GM12878 (cell line): ENCODE measurements around the gene AVL9. TPM values are rescaled to one million over a fixed set of nuclear protein-coding genes. Genes with fewer than 3 reads are reported as not detected.

Source experiments
- ATAC-seq: fragments of 200-7000 bp; cut with Tn5 transposase; 3 replicates; pipeline ENCODE4 v1.9.1; 2020; ENCODE audit warnings: mild to moderate bottlenecking, moderate library complexity
- BruUV-seq: library from RNA; stranded (reverse); fragments of 400-500 nt; replicated peaks from 2 replicates; lab custom pipeline; 2021; lab: Mats Ljungman, UMichigan
- CTCF ChIA-PET: fragments of 300-600 bp; sonication (Branson Sonifier 250); formaldehyde crosslinking; extraction: SDS; loops from one replicate; lab custom pipeline; 2021; ENCODE audit warnings: inconsistent platforms; lab: Yijun Ruan, JAX
- POLR2A ChIA-PET: fragments of 350-600 bp; formaldehyde crosslinking; extraction: SDS; loops from one replicate; lab custom pipeline; 2021; ENCODE audit warnings: inconsistent platforms; lab: Charles Lee
- RAD21 ChIA-PET: fragments of 300-600 bp; sonication (Branson Sonifier 250); formaldehyde crosslinking; loops from one replicate; lab custom pipeline; 2023; ENCODE audit warnings: antibody characterized with exemption; ENCODE audit not compliant: unreplicated experiment; lab: Charles Lee
- SMC1A ChIA-PET: fragments of 300-600 bp; sonication (Branson Sonifier 250); formaldehyde crosslinking; loops from one replicate; lab custom pipeline; 2023; ENCODE audit not compliant: unreplicated experiment, uncharacterized antibody; lab: Charles Lee
- DNase-seq: peaks from one replicate; pipeline ENCODE4 v3.0.0-alpha.2; 2011; ENCODE audit warnings: low read depth, low spot score
- FAIRE-seq: peaks from 3 replicates; lab custom pipeline; 2011; peaks lifted over from hg19 to GRCh38; lab: Jason Lieb, UNC
- H2AFZ ChIP-seq: 2 replicates; pipeline ENCODE4 v1.6.0; 2011; ENCODE audit warnings: low read depth, low read length, control low read depth; ENCODE audit not compliant: control insufficient read depth
- H3K27ac ChIP-seq: 2 replicates; pipeline ENCODE4 v1.5.1; 2011; ENCODE audit warnings: control low read depth; ENCODE audit not compliant: control insufficient read depth, insufficient read depth
- H3K27me3 ChIP-seq, 2 experiments: replicated peaks in 1 of 2; 2 replicates each; pipeline versions ENCODE4 v1.6.0 to v1.6.1; 2011; ENCODE audit warnings: low read length in 1 of 2; ENCODE audit not compliant: control insufficient read depth in 2 of 2, insufficient read depth in 2 of 2
- H3K36me3 ChIP-seq, 2 experiments: 2 replicates each; pipeline ENCODE4 v1.5.1; 2011; ENCODE audit warnings: low read length in 1 of 2; ENCODE audit not compliant: control insufficient read depth in 2 of 2, insufficient read depth in 2 of 2
- H3K4me1 ChIP-seq: 2 replicates; pipeline ENCODE4 v1.6.1; 2011; ENCODE audit warnings: mild to moderate bottlenecking, low read length, moderate library complexity, mixed read lengths; ENCODE audit not compliant: control insufficient read depth, insufficient read depth
- H3K4me2 ChIP-seq: 2 replicates; pipeline ENCODE4 v1.6.0; 2011; ENCODE audit warnings: control low read depth; ENCODE audit not compliant: control insufficient read depth, insufficient read depth
- H3K4me3 ChIP-seq: fragments of 200-600 bp; sonication (generic); 2 replicates; pipeline ENCODE4 v1.5.1; 2016
- H3K79me2 ChIP-seq: 2 replicates; pipeline ENCODE4 v1.6.0; 2011; ENCODE audit warnings: low read length; ENCODE audit not compliant: control insufficient read depth, insufficient read depth
- H3K9ac ChIP-seq: 2 replicates; pipeline ENCODE4 v1.8.0; 2011; ENCODE audit warnings: low read length, control low read depth, mixed read lengths; ENCODE audit not compliant: control insufficient read depth, insufficient read depth
- H3K9me3 ChIP-seq: replicated peaks from 3 replicates; pipeline ENCODE4 v1.5.1; 2011; ENCODE audit warnings: mild to moderate bottlenecking, low read length; ENCODE audit not compliant: control insufficient read depth, insufficient read depth
- H4K20me1 ChIP-seq: 2 replicates; pipeline ENCODE4 v1.6.0; 2011; ENCODE audit not compliant: control insufficient read depth, insufficient read depth
- CBFB ChIP-seq: IDR thresholded peaks from 2 replicates; pipeline ENCODE4 v1.6.1; 2016; ENCODE audit warnings: antibody characterized with exemption, low read depth
- CHD4 ChIP-seq: fragments of 200-600 bp; sonication (generic); IDR thresholded peaks from 2 replicates; pipeline ENCODE4 v1.6.1; 2016; ENCODE audit warnings: mild to moderate bottlenecking
- HDAC6 ChIP-seq: fragments of 200-600 bp; sonication (generic); IDR thresholded peaks from one replicate; pipeline ENCODE4 v1.8.0; 2017; ENCODE audit warnings: antibody characterized with exemption; ENCODE audit not compliant: unreplicated experiment
- RFX5 ChIP-seq: IDR thresholded peaks from 2 replicates; pipeline ENCODE4 v1.6.1; 2011; ENCODE audit warnings: low read depth, low read length, improper control_type of control experiment
- SIX5 ChIP-seq: IDR thresholded peaks from 2 replicates; pipeline ENCODE4 v1.6.1; 2011; ENCODE audit warnings: mild to moderate bottlenecking, low read depth, low read length, moderate library complexity; ENCODE audit not compliant: severe bottlenecking
- SMARCA5 ChIP-seq: fragments of 450-650 bp; IDR thresholded peaks from 2 replicates; pipeline ENCODE4 v1.6.1; 2017; ENCODE audit warnings: mild to moderate bottlenecking
- YY1 ChIP-seq: IDR thresholded peaks from 2 replicates; pipeline ENCODE4 v1.6.1; 2011; ENCODE audit warnings: low read depth, mild to moderate bottlenecking, low read length
- ZNF384 ChIP-seq: IDR thresholded peaks from 2 replicates; pipeline ENCODE4 v1.6.1; 2012; ENCODE audit warnings: low read depth, mild to moderate bottlenecking, low read length, improper control_type of control experiment, borderline replicate concordance
- WGBS: methylation state at CpG from one replicate; pipeline ENCODE4 v1.1.6; 2016; ENCODE audit warnings: low lambda C conversion rate; ENCODE audit not compliant: insufficient replicate concordance, insufficient coverage; ENCODE audit errors: missing lambda C conversion rate; 5-methylcytosine and 5-hydroxymethylcytosine counted together
- in situ Hi-C: fragments of 300-500 bp; cut with MboI; formaldehyde crosslinking; loops from 9 replicates; pipeline ENCODE4 v1.14.3; 2018; ENCODE audit warnings: mixed read lengths
- intact Hi-C: fragments of 100-400 bp; cut with micrococcal nuclease; formaldehyde crosslinking; loops from one replicate; pipeline ENCODE4 v1.14.2; 2022; ENCODE audit not compliant: unreplicated experiment
- polyA plus RNA-seq, 11 experiments: library from polyadenylated mRNA; depleted of rRNA in 4 of 11; unstranded in 6 of 11; stranded (reverse) in 5 of 11; fragments of >200 nt; fragmentation: Nextera tagmentation in 4 of 11; fragmentation: Illumina TruSeq in 1 of 11; extraction: Ambion mirVana in 4 of 11; extraction: Trizol in 1 of 11; gene quantifications; 1 replicate in 1 of 11; 2 replicates in 10 of 11; pipeline versions ENCODE4 v1.2.1 to v1.2.3, GENCODE V29; 2011 to 2016; ENCODE audit warnings: inconsistent platforms in 2 of 11, missing spikeins in 2 of 11, low read depth in 1 of 11
- total RNA-seq, 4 experiments: library from RNA; depleted of rRNA in 3 of 4; stranded (reverse); fragments of >200 nt in 3 of 4; fragmentation: Illumina TruSeq in 1 of 4; extraction: Trizol in 1 of 4; gene quantifications; 2 replicates each; pipeline versions ENCODE4 v1.2.1 to v1.2.3, GENCODE V29; 2013 to 2021
- TF ChIP-seq, protein P1 (sequence below): fragments of 450-650 bp; IDR thresholded peaks from 2 replicates; pipeline ENCODE4 v1.6.1; 2018; ENCODE audit warnings: borderline replicate concordance, mild to moderate bottlenecking; ENCODE audit not compliant: partially characterized antibody
- TF ChIP-seq, protein P2 (sequence below): IDR thresholded peaks from 2 replicates; pipeline ENCODE4 v1.6.1; 2012; ENCODE audit warnings: low read depth, low read length, improper control_type of control experiment
- TF ChIP-seq, protein P3 (sequence below): IDR thresholded peaks from 2 replicates; pipeline ENCODE4 v1.6.1; 2011; ENCODE audit warnings: low read depth, low read length, improper control_type of control experiment, borderline replicate concordance
- TF ChIP-seq, protein P4 (sequence below): IDR thresholded peaks from 2 replicates; pipeline ENCODE4 v1.6.1; 2012; ENCODE audit warnings: low read depth, low read length, improper control_type of control experiment

AVL9 gene
- total and polyA plus RNA-seq, 10 of the 15 experiments (the other 5 are each of a cell fraction or from before 2014, with no cell fraction given): 4.5 to 41.6 (median 20.1) TPM

DNA sequence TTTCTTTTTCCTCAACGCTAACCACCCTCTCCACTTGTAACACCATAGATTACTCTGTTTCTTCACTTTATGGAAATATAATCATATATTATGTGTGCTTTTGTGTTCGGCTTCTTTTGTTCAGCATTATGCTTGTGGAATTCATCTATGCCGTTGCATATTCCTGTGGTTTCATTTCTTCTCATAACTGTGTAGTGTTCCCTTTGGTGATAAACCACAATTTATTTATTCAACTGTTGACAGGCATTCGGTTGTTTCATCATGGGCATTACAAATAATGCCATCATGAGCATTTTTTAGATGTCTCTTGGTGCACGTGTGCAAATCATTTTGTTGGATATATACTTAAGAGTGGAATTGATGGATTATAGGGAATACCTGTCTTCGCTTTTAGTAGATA is 12.1 kb downstream of the AVL9 start:
- no peak overlapping the region for H2AFZ ChIP-seq
- H3K9ac ChIP-seq: no peak overlapping the region
- in situ Hi-C loops: no loop called here
- H3K36me3 ChIP-seq: peaks cover 0 to 8% of the 10 kb centered on the region in 2 experiments; a peak in 3 of 4 replicates
- peaks cover 71% of the 10 kb centered on the region for H3K79me2 ChIP-seq
- ChIA-PET RAD21 (no interaction called here), POLR2A (interaction anchor here (1.6 kb wide), 1 partner anchor 12 kb away, joined by 6 read pairs; the partner anchor contains the start of gene AVL9), CTCF (no interaction called here), SMC1A (interaction anchor here (0.8 to 1.3 kb wide), 2 partner anchors 9 to 11 kb away, joined by 4 to 5 read pairs; no protein-coding TSS in a partner anchor)
- FAIRE-seq (no peak), DNase-seq (no peak), ATAC-seq (no peak)
- no peak overlapping the region for H3K4me2 ChIP-seq
- H3K4me3 ChIP-seq: no peak overlapping the region
- peaks cover 10% of the 10 kb centered on the region; the same call in 1 of the 2 replicates for H3K4me1 ChIP-seq
- BruUV-seq: no TSS peak
- H3K9me3 ChIP-seq: peaks cover 2% of the 10 kb centered on the region; the same call in 1 of the 3 replicates
- H4K20me1 ChIP-seq: no peaks in the 10 kb centered on the region
- intact Hi-C loops: no loop called here
- H3K27ac ChIP-seq: no peak overlapping the region
- TF ChIP-seq ZNF384 (no peak), SIX5 (no peak)
- 90% methylated on average over 6 of the region's 6 CpGs for WGBS
- H3K27me3 ChIP-seq: no peaks in the 10 kb centered on the region

DNA sequence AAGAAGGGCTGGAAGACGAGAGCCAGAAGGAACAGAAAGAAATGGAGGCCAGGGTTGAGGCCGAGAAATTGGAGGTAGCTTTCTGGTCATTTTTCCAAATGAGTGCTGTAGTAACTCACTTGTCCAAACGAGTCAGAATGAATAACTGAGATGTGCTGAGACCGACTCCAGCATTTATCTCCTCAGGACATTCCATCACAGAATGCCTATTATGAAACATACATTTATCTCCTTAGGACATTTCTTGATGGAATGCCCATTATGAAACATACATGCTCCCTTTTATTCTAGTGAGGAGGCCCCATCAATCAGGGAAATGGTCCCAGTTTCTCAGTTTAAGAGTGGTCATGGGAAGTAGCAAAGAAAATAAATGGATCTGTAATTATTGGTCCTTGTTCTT is 16.5 kb downstream of the AVL9 start:
- Histone ChIP-seq H3K79me2 (peaks cover 43% of the 10 kb centered on the region), H4K20me1 (no peaks in the 10 kb centered on the region), H3K9me3 (peaks cover 2% of the 10 kb centered on the region; the same call in 1 of the 3 replicates), H3K4me1 (peaks cover 20% of the 10 kb centered on the region), H3K36me3 (peaks cover 0 to 8% of the 10 kb centered on the region in 2 experiments; a peak in 3 of 4 replicates), H3K4me2 (no peak overlapping the region), H2AFZ (no peak overlapping the region), H3K4me3 (no peak overlapping the region), H3K27me3 (no peaks in the 10 kb centered on the region), H3K27ac (no peak overlapping the region), H3K9ac (no peak overlapping the region)
- 97% methylated on average over 4 of the region's 4 CpGs for WGBS
- no TSS peak for BruUV-seq
- FAIRE-seq: no peak
- intact Hi-C loops (no loop called here), in situ Hi-C loops (no loop called here)
- DNase-seq: no peak
- no peak for ATAC-seq
- POLR2A ChIA-PET: no interaction called here
- SMC1A ChIA-PET: interaction anchor here (1.3 to 1.9 kb wide), 2 partner anchors 10 to 15 kb away, joined by 5 to 7 read pairs; no protein-coding TSS in a partner anchor
- RAD21 ChIA-PET: no interaction called here
- CTCF ChIA-PET: no interaction called here
- TF ChIP-seq, protein P1, sequence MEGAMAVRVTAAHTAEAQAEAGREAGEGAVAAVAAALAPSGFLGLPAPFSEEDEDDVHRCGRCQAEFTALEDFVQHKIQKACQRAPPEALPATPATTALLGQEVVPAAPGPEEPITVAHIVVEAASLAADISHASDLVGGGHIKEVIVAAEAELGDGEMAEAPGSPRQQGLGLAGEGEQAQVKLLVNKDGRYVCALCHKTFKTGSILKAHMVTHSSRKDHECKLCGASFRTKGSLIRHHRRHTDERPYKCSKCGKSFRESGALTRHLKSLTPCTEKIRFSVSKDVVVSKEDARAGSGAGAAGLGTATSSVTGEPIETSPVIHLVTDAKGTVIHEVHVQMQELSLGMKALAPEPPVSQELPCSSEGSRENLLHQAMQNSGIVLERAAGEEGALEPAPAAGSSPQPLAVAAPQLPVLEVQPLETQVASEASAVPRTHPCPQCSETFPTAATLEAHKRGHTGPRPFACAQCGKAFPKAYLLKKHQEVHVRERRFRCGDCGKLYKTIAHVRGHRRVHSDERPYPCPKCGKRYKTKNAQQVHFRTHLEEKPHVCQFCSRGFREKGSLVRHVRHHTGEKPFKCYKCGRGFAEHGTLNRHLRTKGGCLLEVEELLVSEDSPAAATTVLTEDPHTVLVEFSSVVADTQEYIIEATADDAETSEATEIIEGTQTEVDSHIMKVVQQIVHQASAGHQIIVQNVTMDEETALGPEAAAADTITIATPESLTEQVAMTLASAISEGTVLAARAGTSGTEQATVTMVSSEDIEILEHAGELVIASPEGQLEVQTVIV: no peak
- no peak for TF ChIP-seq CBFB
- TF ChIP-seq, protein P2, sequence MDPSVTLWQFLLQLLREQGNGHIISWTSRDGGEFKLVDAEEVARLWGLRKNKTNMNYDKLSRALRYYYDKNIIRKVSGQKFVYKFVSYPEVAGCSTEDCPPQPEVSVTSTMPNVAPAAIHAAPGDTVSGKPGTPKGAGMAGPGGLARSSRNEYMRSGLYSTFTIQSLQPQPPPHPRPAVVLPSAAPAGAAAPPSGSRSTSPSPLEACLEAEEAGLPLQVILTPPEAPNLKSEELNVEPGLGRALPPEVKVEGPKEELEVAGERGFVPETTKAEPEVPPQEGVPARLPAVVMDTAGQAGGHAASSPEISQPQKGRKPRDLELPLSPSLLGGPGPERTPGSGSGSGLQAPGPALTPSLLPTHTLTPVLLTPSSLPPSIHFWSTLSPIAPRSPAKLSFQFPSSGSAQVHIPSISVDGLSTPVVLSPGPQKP: no peak
- TF ChIP-seq SMARCA5: no peak
- TF ChIP-seq RFX5: no peak
- no peak for TF ChIP-seq HDAC6
- TF ChIP-seq YY1: no peak
- no peak for TF ChIP-seq CHD4
- TF ChIP-seq, protein P3, sequence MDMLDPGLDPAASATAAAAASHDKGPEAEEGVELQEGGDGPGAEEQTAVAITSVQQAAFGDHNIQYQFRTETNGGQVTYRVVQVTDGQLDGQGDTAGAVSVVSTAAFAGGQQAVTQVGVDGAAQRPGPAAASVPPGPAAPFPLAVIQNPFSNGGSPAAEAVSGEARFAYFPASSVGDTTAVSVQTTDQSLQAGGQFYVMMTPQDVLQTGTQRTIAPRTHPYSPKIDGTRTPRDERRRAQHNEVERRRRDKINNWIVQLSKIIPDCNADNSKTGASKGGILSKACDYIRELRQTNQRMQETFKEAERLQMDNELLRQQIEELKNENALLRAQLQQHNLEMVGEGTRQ: no peak
- TF ChIP-seq, protein P4, sequence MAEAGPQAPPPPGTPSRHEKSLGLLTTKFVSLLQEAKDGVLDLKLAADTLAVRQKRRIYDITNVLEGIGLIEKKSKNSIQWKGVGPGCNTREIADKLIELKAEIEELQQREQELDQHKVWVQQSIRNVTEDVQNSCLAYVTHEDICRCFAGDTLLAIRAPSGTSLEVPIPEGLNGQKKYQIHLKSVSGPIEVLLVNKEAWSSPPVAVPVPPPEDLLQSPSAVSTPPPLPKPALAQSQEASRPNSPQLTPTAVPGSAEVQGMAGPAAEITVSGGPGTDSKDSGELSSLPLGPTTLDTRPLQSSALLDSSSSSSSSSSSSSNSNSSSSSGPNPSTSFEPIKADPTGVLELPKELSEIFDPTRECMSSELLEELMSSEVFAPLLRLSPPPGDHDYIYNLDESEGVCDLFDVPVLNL: no peak
